HCT116 (cell line): ENCODE data around the gene HPCAL4. TPM values are rescaled to one million over a fixed set of nuclear protein-coding genes. Genes with fewer than 3 reads are reported as not detected.

Source experiments
- ATAC-seq: fragments of 200-7000 bp; cut with Tn5 transposase; 2 replicates; pipeline ENCODE4 v1.9.1; 2020; ENCODE audit warnings: mild to moderate bottlenecking, moderate library complexity
- BruUV-seq: library from RNA; stranded (reverse); fragments of 400-500 nt; replicated peaks from 2 replicates; lab custom pipeline; 2021; lab: Mats Ljungman, UMichigan
- CTCF ChIA-PET: fragments of 300-600 bp; sonication (Branson Sonifier 250); formaldehyde crosslinking; loops from one replicate; lab custom pipeline; 2021; ENCODE audit warnings: antibody characterized with exemption; lab: Charles Lee
- POLR2A ChIA-PET: fragments of 300-600, 350-600 bp; sonication (Branson Sonifier 250); formaldehyde crosslinking; loops from one replicate; lab custom pipeline; 2021; ENCODE audit warnings: antibody characterized with exemption; lab: Charles Lee
- RAD21 ChIA-PET, 2 experiments: fragments of 300-600 bp; sonication (Branson Sonifier 250); formaldehyde crosslinking; loops; one replicate each; lab custom pipeline; 2023; ENCODE audit warnings: low total read pairs in 2 of 2; ENCODE audit not compliant: uncharacterized antibody in 2 of 2, unreplicated experiment in 2 of 2, low non-redundant PET in 1 of 2; lab: Charles Lee
- DNase-seq: peaks from one replicate; pipeline ENCODE4 v3.0.0-alpha.2; 2010; ENCODE audit warnings: low read depth, low spot score
- H2AFZ ChIP-seq: fragments of 200-600 bp; shearing (Covaris generic), sonication (generic); 2 replicates; pipeline ENCODE4 v1.6.1; 2017; ENCODE audit warnings: low read depth, mixed run types, mixed read lengths, antibody characterized with exemption, low read length; ENCODE audit not compliant: poor library complexity, severe bottlenecking
- H3K27ac ChIP-seq: 2 replicates; pipeline ENCODE4 v1.5.1; 2012; ENCODE audit warnings: low read depth, low read length
- H3K27me3 ChIP-seq: fragments of 200-600 bp; sonication (generic); 2 replicates; pipeline ENCODE4 v1.6.1; 2016; ENCODE audit warnings: mixed run types, low read length, mixed read lengths; ENCODE audit not compliant: insufficient read depth
- H3K36me3 ChIP-seq, 2 experiments: fragments of 200-500 bp in 1 of 2; fragments of 200-600 bp in 1 of 2; sonication (Bioruptor generic) in 1 of 2; sonication (generic) in 1 of 2; 2 replicates each; pipeline versions ENCODE4 v1.5.1 to v1.6.1; 2014 to 2016; ENCODE audit warnings: low read length in 2 of 2, inconsistent platforms in 1 of 2, mixed read lengths in 1 of 2, mixed run types in 1 of 2; ENCODE audit not compliant: insufficient read depth in 2 of 2, control insufficient read depth in 1 of 2
- H3K4me1 ChIP-seq, 2 experiments: fragments of 200-600 bp in 1 of 2; sonication (generic) in 1 of 2; 2 replicates each; pipeline versions ENCODE4 v1.5.1 to v1.6.1; 2012 to 2017; ENCODE audit warnings: low read length in 2 of 2, inconsistent platforms in 1 of 2, mild to moderate bottlenecking in 1 of 2, mixed read lengths in 1 of 2, mixed run types in 1 of 2, moderate library complexity in 1 of 2; ENCODE audit not compliant: insufficient read depth in 2 of 2, control insufficient read depth in 1 of 2
- H3K4me2 ChIP-seq: fragments of 200-600 bp; sonication (generic); 2 replicates; pipeline ENCODE4 v1.6.1; 2017; ENCODE audit warnings: mixed run types, low read length, mixed read lengths
- H3K4me3 ChIP-seq, 2 experiments: fragments of 200-600 bp in 1 of 2; sonication (generic) in 1 of 2; replicated peaks in 1 of 2; 2 replicates each; pipeline ENCODE4 v1.5.1; 2011 to 2016; ENCODE audit warnings: low read length in 2 of 2, control low read depth in 1 of 2, low read depth in 1 of 2, mild to moderate bottlenecking in 1 of 2, mixed read lengths in 1 of 2, mixed run types in 1 of 2
- H3K79me2 ChIP-seq: fragments of 200-600 bp; sonication (generic); 2 replicates; pipeline ENCODE4 v1.6.1; 2017; ENCODE audit warnings: mild to moderate bottlenecking, mixed run types, low read length, moderate library complexity, mixed read lengths; ENCODE audit not compliant: insufficient read depth
- H3K9ac ChIP-seq: fragments of 200-600 bp; sonication (generic); 2 replicates; pipeline ENCODE4 v1.6.1; 2016; ENCODE audit warnings: low read length, mixed read lengths
- H3K9me2 ChIP-seq: fragments of 200-600 bp; sonication (generic), shearing (Covaris generic); 2 replicates; pipeline ENCODE4 v1.6.1; 2017; ENCODE audit warnings: mixed run types, mild to moderate bottlenecking, moderate library complexity; ENCODE audit not compliant: insufficient read depth
- H3K9me3 ChIP-seq, 2 experiments: fragments of 200-500 bp in 1 of 2; fragments of 200-600 bp in 1 of 2; sonication (Bioruptor generic) in 1 of 2; sonication (generic) in 1 of 2; 2 replicates each; pipeline ENCODE4 v1.6.1; 2014 to 2017; ENCODE audit warnings: low read length in 2 of 2, mixed read lengths in 2 of 2, inconsistent platforms in 1 of 2, low read depth in 1 of 2, mild to moderate bottlenecking in 1 of 2, mixed run types in 1 of 2, moderate library complexity in 1 of 2; ENCODE audit not compliant: control insufficient read depth in 1 of 2, insufficient read depth in 1 of 2
- H4K20me1 ChIP-seq: fragments of 200-600 bp; sonication (generic), shearing (Covaris generic); 2 replicates; pipeline ENCODE4 v1.6.1; 2017; ENCODE audit warnings: mixed run types, mild to moderate bottlenecking, moderate library complexity; ENCODE audit not compliant: insufficient read depth
- ATF3 ChIP-seq: IDR thresholded peaks from 2 replicates; pipeline ENCODE4 v1.6.1; 2012
- CBX3 ChIP-seq: IDR thresholded peaks from 2 replicates; pipeline ENCODE4 v1.6.1; 2012; ENCODE audit warnings: low read depth
- CEBPB ChIP-seq: IDR thresholded peaks from 2 replicates; pipeline ENCODE4 v1.6.1; 2012; ENCODE audit warnings: low read depth
- CTCF ChIP-seq, 3 experiments: fragments of 200-600 bp in 1 of 3; sonication (generic) in 1 of 3; IDR thresholded peaks in 2 of 3; conservative IDR thresholded peaks in 1 of 3; 2 replicates each; pipeline ENCODE4 v1.5.1; 2012 to 2017; ENCODE audit warnings: low read depth in 2 of 3, low read length in 2 of 3, antibody characterized with exemption in 1 of 3, borderline replicate concordance in 1 of 3, control low read depth in 1 of 3, mild to moderate bottlenecking in 1 of 3, mixed read lengths in 1 of 3, mixed run types in 1 of 3, moderate library complexity in 1 of 3; ENCODE audit not compliant: insufficient read depth in 1 of 3
- EZH2 ChIP-seq: fragments of 200-600 bp; sonication (generic); IDR thresholded peaks from 2 replicates; pipeline ENCODE4 v1.6.1; 2017; ENCODE audit warnings: antibody characterized with exemption, mixed run types
- EZH2phosphoT487 ChIP-seq: fragments of 200-600 bp; IDR thresholded peaks from 2 replicates; pipeline ENCODE4 v1.6.1; 2018; ENCODE audit warnings: antibody characterized with exemption, borderline replicate concordance
- FOSL1 ChIP-seq: IDR thresholded peaks from 2 replicates; pipeline ENCODE4 v1.6.1; 2012; ENCODE audit warnings: low read depth
- POLR2A ChIP-seq: IDR thresholded peaks from 2 replicates; pipeline ENCODE4 v1.7.0; 2011; ENCODE audit warnings: borderline replicate concordance; ENCODE audit not compliant: insufficient read depth, insufficient read length; ENCODE audit errors: extremely low read depth
- POLR2AphosphoS5 ChIP-seq: IDR thresholded peaks from 2 replicates; pipeline ENCODE4 v1.6.1; 2011; ENCODE audit warnings: mild to moderate bottlenecking, low read depth, low read length, moderate library complexity
- RAD21 ChIP-seq: IDR thresholded peaks from 2 replicates; pipeline ENCODE4 v1.6.1; 2012; ENCODE audit warnings: low read depth, mild to moderate bottlenecking
- SIN3A ChIP-seq: IDR thresholded peaks from 2 replicates; pipeline ENCODE4 v1.6.1; 2012; ENCODE audit warnings: low read depth
- ZNF274 ChIP-seq: fragments of 200-500 bp; sonication (Bioruptor generic); IDR thresholded peaks from 2 replicates; pipeline ENCODE4 v1.6.1; 2014; ENCODE audit warnings: mild to moderate bottlenecking, low read depth, low read length, inconsistent platforms
- intact Hi-C: fragments of 100-400 bp; cut with micrococcal nuclease; formaldehyde crosslinking; loops from 2 replicates; pipeline ENCODE4 v1.10.0; 2022
- total RNA-seq: library from RNA; stranded (reverse); gene quantifications from one replicate; pipeline ENCODE4 v1.2.1, GENCODE V29; 2021; ENCODE audit not compliant: unreplicated experiment

HPCAL4 gene
- total RNA-seq, 1 experiment from 2014 or later: 5.2 TPM

GRCh38 chr1:39639305-39640130, 51.7 kb downstream of the HPCAL4 start, which contains the start of gene HEYL (continued):
- TF ChIP-seq CTCF (IDR thresholded peaks at IDR 0.05 in 2 of 3, conservative IDR thresholded peaks at IDR 0.05 in 1 of 3; ENCODE audit: borderline replicate concordance in 1 of 3, insufficient read depth in 1 of 3, low read depth in 2 of 3, low read length in 2 of 3): peak; percentile 58 to 90 (median 72)

GRCh38 chr1:39638965-39639304, 52.3 kb downstream of the HPCAL4 start:
- POLR2A ChIA-PET: interaction anchor here (0.9 to 1.5 kb wide), 2 partner anchors 27 to 100 kb away, joined by 3 to 4 read pairs; partner anchors contain the start of gene PPIE
- Histone ChIP-seq H2AFZ (no peak overlapping the region), H3K79me2 (no peaks in the 10 kb centered on the region), H3K9ac (peak overlapping the region; percentile 78), H3K9me3 (no peaks in the 10 kb centered on the region), H3K4me1 (peaks cover 8 to 17% of the 10 kb centered on the region in 2 experiments), H3K36me3 (no peaks in the 10 kb centered on the region), H3K27ac (peak overlapping the region; percentile 64; the same call in 1 of the 2 replicates), H3K27me3 (no peaks in the 10 kb centered on the region), H3K4me3 (peak overlapping the region; percentile 67 to 86), H3K9me2 (no peaks in the 10 kb centered on the region), H3K4me2 (peak overlapping the region; percentile 93), H4K20me1 (no peaks in the 10 kb centered on the region)
- intact Hi-C loops: no loop called here
- CTCF ChIA-PET: interaction anchor here (2.9 kb wide), 1 partner anchor 33 kb away, joined by 27 read pairs; no protein-coding TSS in a partner anchor
- BruUV-seq: no TSS peak
- RAD21 ChIA-PET: no interaction called here
- ATAC-seq (no peak), DNase-seq (no peak)
- TF ChIP-seq FOSL1 (no peak), EZH2phosphoT487 (no peak), CTCF (IDR thresholded peaks at IDR 0.05 in 2 of 3, conservative IDR thresholded peaks at IDR 0.05 in 1 of 3; ENCODE audit: borderline replicate concordance in 1 of 3, insufficient read depth in 1 of 3, low read depth in 2 of 3, low read length in 2 of 3) (no peak), ZNF274 (no peak), POLR2AphosphoS5 (no peak), RAD21 (no peak), SIN3A (no peak), ATF3 (no peak), EZH2 (no peak), CEBPB (no peak), POLR2A (no peak), CBX3 (no peak)
